GM10266 (cell line): ENCODE results near the gene ABCG4.
A peak's percentile ranks its signal among the peaks of the same experiment; 100 is the strongest.

Source experiments
- DNase-seq: peaks from one replicate; pipeline ENCODE4 v3.0.0; 2012; ENCODE audit errors: extremely low spot score
- TF ChIP-seq, protein P1 (sequence below): IDR thresholded peaks from 2 replicates; pipeline ENCODE4 v1.5.1; 2012; ENCODE audit warnings: mild to moderate bottlenecking, low read depth; ENCODE audit not compliant: control insufficient read depth, insufficient read depth; ENCODE audit errors: missing control alignments

The ABCG4 gene

DNA sequence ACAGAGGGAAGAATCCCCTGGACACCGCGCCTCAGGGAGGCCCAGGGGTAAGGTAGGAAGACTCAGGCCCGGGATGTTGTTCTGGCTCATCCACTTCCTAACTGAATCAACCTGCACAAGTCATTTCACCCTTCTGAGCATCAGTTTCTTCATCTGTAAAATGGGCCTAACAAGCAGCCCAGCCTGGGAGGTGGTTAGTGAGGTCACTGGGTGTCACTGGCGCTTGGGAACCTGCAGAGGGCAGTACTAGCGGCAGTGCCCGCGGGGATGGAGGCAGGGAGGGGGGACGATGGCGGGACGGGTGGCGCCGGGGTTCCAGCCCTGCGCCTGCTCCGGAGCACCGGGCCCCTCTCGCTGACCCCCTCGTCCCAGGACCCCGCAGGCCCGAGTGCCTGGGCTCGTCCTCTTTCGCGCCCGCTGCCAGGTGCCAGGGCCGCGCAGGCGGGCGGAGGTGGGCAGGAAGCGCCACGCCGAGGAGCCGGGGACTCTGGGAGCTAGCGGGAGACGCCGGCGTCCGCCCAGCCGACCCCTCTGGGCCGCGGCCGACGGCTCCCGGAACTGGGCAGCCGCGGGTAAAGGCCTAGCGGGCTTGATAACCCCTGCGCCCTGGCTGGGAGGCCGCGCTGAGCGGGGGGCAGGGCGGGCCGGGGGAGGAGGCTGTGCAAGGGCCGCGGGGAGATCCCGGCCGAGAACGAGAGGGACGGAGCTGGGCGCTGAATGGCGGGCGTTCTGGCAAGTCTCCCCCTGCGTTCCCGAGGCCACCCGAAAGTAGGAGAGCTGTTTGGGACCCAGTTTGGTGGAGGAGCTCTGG lies 19.8 kb downstream of the ABCG4 start, which contains the start of gene NLRX1:
Gene NLRX1 (plus strand): TSS at position 255 of the 811 bp plus-strand sequence. CDS start 2,679 bp downstream, outside the sequence.
- TF ChIP-seq, protein P1, sequence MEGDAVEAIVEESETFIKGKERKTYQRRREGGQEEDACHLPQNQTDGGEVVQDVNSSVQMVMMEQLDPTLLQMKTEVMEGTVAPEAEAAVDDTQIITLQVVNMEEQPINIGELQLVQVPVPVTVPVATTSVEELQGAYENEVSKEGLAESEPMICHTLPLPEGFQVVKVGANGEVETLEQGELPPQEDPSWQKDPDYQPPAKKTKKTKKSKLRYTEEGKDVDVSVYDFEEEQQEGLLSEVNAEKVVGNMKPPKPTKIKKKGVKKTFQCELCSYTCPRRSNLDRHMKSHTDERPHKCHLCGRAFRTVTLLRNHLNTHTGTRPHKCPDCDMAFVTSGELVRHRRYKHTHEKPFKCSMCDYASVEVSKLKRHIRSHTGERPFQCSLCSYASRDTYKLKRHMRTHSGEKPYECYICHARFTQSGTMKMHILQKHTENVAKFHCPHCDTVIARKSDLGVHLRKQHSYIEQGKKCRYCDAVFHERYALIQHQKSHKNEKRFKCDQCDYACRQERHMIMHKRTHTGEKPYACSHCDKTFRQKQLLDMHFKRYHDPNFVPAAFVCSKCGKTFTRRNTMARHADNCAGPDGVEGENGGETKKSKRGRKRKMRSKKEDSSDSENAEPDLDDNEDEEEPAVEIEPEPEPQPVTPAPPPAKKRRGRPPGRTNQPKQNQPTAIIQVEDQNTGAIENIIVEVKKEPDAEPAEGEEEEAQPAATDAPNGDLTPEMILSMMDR = peak; percentile 97
- DNase-seq = peak; percentile 95

DNA sequence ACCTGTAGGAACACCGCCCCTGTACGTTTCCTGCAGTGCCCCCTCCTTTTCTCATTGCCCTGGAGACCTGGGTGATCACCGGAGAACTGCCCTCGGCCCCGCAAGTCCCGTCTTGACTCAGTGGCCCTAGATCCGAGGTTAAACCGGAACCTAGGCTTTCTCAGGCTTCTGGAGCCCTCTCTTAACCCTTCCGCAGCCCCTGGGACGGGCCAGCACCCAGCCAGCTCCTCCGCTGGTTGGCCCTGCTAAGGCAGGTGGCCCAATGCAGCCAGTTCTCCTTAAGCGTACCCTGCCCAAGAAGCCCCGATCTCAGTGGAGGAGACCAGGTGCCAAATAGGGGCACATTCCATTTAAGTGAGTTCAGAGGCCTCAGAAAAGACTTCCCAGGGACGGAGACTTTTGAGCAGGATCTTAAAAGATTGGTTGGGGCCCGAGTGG lies 20.4 kb downstream of the ABCG4 start:
- TF ChIP-seq, protein P1 = no peak
- DNase-seq = peak; percentile 69

DNA sequence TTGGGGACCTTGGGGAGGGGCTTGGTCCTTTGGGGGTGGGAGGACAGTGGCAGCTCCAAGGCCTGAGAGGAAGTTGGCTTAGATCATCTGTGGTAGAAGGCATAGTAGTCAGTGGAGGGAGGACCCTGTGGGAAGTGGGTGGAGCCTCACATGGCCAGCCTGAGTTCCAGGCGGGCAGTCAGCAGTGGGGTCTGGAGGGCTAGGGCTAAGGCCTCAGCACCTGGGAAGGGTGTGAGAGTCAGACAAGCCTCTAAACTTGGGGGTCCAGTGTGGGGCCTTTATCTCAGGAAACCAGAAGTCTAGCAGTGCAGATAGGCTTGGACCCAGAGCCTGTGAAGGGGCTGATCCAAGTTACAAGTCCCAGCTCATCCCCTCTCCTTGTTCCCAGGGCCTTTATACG lies 23.7 kb downstream of the ABCG4 start:
- TF ChIP-seq, protein P1 = no peak
- no peak for DNase-seq

DNA sequence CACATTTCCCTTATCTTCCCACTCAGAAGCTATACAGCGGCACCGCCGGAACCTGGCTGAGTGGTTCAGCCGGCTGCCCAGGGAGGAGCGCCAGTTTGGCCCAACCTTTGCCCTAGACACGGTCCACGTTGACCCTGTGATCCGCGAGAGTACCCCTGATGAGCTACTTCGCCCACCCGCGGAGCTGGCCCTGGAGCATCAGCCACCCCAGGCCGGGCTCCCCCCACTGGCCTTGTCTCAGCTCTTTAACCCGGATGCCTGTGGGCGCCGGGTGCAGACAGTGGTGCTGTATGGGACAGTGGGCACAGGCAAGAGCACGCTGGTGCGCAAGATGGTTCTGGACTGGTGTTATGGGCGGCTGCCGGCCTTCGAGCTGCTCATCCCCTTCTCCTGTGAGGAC lies 24.6 kb downstream of the ABCG4 start:
- TF ChIP-seq, protein P1 = no peak
- no peak for DNase-seq

DNA sequence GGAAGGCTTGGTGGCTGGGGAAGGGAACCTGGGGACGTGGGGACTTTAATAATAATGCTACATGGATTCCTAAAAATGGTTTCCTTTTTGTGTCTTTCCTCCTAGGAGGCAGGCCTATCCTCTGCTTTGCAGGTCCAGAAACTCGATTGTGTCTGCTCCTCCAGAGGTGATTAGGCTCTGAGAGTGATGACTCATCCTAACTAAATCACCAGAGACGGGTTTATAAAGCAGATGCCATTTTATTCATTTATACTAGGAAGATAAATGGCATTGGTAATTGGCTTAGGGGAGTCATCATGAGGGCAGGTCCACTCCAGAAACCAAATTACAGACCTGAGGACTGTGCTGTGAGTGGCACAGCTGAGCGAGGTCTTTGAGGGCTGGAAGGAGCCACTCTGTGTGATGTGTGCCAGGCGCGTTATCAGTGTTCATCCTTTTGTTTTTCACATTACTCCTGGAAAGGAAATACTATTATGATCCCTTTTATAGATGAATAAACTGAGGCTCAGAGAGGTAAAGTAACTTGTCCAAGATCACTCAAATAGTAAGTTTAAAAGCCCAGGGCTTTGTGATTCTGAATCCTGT lies 26.7 kb downstream of the ABCG4 start:
- TF ChIP-seq, protein P1 = no peak
- no peak for DNase-seq

DNA sequence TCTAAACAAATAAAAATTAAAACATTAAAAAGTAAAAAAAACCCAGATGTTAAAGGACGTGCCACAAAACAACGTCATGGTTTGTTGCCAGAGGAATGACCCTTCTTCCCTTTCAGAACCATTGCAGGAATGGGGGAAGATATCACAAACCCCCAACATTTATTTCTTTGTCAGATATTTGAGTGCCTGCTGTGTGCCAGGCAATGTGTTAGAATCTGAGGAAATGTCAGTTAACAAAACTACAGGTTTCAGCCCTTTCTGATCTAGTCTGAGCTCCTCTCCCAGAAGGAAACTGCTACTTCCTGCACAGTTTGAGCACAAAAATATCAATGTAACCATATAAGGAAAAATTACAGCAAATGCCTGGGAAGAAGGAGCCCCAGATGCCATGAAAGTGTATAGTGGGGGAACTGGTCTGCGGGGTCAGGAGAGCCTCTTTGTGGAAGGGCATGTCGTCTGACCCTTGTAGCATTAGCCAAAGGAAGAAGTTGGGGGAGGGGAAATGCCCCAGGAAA lies 29.4 kb downstream of the ABCG4 start:
- DNase-seq = no peak
- TF ChIP-seq, protein P1 = no peak

DNA sequence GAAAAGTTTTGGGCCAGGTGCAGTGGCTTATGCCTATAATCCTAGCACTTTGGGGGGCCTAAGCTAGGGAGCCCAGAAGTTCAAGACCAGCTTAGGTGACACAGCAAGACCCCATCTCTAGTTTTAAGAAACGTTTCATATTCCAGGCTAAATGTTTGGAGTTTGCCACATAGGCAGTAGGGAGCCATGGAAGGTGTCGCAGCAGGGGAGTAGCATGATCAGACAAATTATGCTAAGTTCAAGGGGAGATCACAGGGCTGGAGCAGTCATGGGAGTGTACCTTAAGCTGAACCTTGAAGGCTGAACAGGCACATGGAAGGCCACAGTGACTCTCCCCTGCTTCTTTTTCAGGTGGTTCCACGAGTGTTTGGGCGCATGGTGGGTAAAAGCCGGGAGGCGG lies 30.5 kb downstream of the ABCG4 start:
- TF ChIP-seq, protein P1 = no peak
- no peak for DNase-seq
